KMS-11 (cell line): ENCODE results near the gene HDAC4.
"Not testable (repeated sequence)": the region's sequence is repeated elsewhere in the genome, so short reads cannot be mapped to it uniquely, and the experiment has no call there.

Source experiments
- H2AFZ ChIP-seq: fragments of 200-600 bp; sonication (generic); 2 replicates; pipeline ENCODE4 v1.6.1; 2016; ENCODE audit warnings: antibody characterized with exemption, mixed run types, low read depth
- H3K27ac ChIP-seq: fragments of 200-600 bp; sonication (generic); 2 replicates; pipeline ENCODE4 v1.6.1; 2016; ENCODE audit warnings: mild to moderate bottlenecking, mixed run types
- H3K27me3 ChIP-seq: fragments of 200-600 bp; sonication (generic); 2 replicates; pipeline ENCODE4 v1.6.1; 2017; ENCODE audit warnings: mild to moderate bottlenecking, low read depth, mixed run types, moderate library complexity; ENCODE audit not compliant: insufficient read depth
- H3K36me3 ChIP-seq: fragments of 200-600 bp; sonication (generic); 2 replicates; pipeline ENCODE4 v1.6.1; 2017; ENCODE audit warnings: mild to moderate bottlenecking, mixed run types; ENCODE audit not compliant: insufficient read depth
- H3K4me1 ChIP-seq: fragments of 200-600 bp; sonication (generic); 2 replicates; pipeline ENCODE4 v1.6.1; 2016; ENCODE audit warnings: mild to moderate bottlenecking, low read depth, mixed run types; ENCODE audit not compliant: poor library complexity, severe bottlenecking
- H3K4me2 ChIP-seq: fragments of 200-600 bp; sonication (generic); 2 replicates; pipeline ENCODE4 v1.7.0; 2016; ENCODE audit warnings: mild to moderate bottlenecking, mixed run types
- H3K4me3 ChIP-seq: fragments of 200-600 bp; sonication (generic); IDR thresholded peaks from 2 replicates; pipeline ENCODE4 v1.6.1; 2017; ENCODE audit warnings: low read depth, low read length, mixed read lengths; ENCODE audit not compliant: insufficient read depth
- H3K79me2 ChIP-seq: fragments of 200-600 bp; sonication (generic); 2 replicates; pipeline ENCODE4 v1.6.1; 2016; ENCODE audit warnings: low read depth, mixed run types; ENCODE audit not compliant: insufficient read depth
- H3K9ac ChIP-seq: fragments of 200-600 bp; sonication (generic); 2 replicates; pipeline ENCODE4 v1.6.1; 2016; ENCODE audit warnings: mild to moderate bottlenecking, mixed run types
- H4K20me1 ChIP-seq: fragments of 200-600 bp; sonication (generic); 2 replicates; pipeline ENCODE4 v1.6.1; 2016; ENCODE audit warnings: mild to moderate bottlenecking, mixed run types; ENCODE audit not compliant: insufficient read depth
- TF ChIP-seq, protein P1 (sequence below): fragments of 200-600 bp; sonication (generic); conservative IDR thresholded peaks from 2 replicates; pipeline ENCODE4 v1.6.1; 2017; ENCODE audit warnings: low read depth, mild to moderate bottlenecking, antibody characterized with exemption, low read length, moderate library complexity, mixed read lengths

HDAC4 gene

DNA sequence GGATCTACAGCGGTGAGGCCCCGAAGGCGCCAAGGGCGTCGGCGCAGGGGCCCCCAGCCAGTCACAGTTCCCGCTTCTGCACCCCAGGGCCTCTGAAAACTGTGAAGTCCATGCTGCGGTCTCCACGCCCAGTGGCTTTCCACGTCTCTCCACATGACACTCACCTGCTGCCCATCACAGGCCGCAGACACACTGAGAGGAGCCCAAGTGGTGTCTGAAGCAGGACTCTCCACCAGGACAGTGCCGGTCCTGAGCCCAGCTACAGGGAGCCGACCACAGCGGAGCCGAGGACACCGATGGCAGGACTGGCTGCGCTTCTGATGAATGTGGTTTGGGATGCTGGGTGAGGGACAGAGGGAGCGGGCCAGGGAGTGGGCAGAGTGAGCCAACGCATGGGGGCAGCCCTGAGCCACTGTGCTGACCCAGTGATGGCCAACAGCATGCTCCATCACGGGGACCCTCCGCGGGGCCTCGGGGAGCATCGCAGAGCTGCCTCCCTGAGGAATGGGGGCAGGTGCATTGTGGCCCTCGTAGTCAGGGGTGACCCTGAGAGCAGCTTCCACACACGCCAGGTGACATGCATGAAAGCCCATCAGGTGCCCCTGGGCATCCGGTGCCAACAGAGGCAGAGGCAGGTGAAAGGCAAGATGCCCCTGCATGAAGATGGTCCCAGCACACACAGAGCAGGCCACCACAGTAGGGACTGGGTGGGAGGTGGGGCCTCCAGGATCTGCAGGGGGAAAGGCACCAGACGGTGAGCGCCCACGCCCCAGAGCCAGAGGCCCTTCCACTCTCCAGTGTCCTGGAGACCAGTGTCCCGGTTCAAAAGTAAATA is 116.6 kb downstream of the HDAC4 start:
- Histone ChIP-seq H3K79me2 (peaks cover 18% of the 10 kb centered on the region; the same call in 1 of the 2 replicates), H4K20me1 (no peaks in the 10 kb centered on the region), H3K4me2 (no peak overlapping the region)

DNA sequence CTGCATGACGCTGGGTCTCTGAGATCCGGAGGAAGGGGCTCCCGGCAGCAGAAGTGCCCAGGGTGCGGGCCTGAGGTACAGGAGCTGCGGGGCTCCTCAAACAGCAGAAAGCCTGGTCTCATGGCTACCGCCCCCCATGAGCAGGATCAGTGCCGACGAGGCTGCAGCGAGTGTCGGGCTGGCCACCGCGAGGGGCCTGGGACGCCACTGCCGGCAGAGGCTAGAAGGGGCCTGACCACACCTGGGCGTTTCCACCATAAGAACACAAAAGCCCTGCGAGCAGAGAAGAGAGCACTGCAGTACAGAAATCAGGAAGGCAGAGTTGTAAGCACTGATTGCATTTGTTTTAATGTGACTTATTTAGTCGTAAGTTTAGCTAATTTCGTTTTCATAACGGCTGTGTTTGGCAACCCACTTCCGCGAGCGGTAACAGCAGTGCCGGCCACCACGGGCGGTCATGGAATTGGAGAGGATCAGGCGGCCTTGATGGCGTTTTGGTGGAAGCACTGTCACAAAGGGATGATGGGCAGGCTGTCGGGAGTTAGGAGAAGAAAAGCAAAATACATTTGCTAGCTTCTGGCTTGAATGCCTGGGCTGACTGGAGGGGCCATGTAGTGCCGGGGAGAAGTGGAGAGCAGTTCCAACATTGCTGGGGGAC is 117.4 kb downstream of the HDAC4 start:
- Histone ChIP-seq H3K4me2 (no peak overlapping the region), H3K27ac (no peak overlapping the region), H3K36me3 (no peaks in the 10 kb centered on the region), H4K20me1 (no peaks in the 10 kb centered on the region), H3K27me3 (no peaks in the 10 kb centered on the region), H3K79me2 (peaks cover 18% of the 10 kb centered on the region; the same call in 1 of the 2 replicates), H2AFZ (no peak overlapping the region), H3K4me3 (no peak overlapping the region), H3K9ac (no peak overlapping the region), H3K4me1 (peaks cover 16% of the 10 kb centered on the region)
- TF ChIP-seq, protein P1, sequence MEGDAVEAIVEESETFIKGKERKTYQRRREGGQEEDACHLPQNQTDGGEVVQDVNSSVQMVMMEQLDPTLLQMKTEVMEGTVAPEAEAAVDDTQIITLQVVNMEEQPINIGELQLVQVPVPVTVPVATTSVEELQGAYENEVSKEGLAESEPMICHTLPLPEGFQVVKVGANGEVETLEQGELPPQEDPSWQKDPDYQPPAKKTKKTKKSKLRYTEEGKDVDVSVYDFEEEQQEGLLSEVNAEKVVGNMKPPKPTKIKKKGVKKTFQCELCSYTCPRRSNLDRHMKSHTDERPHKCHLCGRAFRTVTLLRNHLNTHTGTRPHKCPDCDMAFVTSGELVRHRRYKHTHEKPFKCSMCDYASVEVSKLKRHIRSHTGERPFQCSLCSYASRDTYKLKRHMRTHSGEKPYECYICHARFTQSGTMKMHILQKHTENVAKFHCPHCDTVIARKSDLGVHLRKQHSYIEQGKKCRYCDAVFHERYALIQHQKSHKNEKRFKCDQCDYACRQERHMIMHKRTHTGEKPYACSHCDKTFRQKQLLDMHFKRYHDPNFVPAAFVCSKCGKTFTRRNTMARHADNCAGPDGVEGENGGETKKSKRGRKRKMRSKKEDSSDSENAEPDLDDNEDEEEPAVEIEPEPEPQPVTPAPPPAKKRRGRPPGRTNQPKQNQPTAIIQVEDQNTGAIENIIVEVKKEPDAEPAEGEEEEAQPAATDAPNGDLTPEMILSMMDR, result no peak

More for the DNA sequence above, 116.6 kb downstream of the HDAC4 start:
- H3K4me3 ChIP-seq, result no peak overlapping the region
- peaks cover 24% of the 10 kb centered on the region for H3K4me1 ChIP-seq
- no peaks in the 10 kb centered on the region for H3K27me3 ChIP-seq
- H3K36me3 ChIP-seq, result no peaks in the 10 kb centered on the region
- no peak overlapping the region for H3K9ac ChIP-seq
- TF ChIP-seq, protein P1, result no peak
- no peak overlapping the region for H2AFZ ChIP-seq
- H3K27ac ChIP-seq, result no peak overlapping the region

DNA sequence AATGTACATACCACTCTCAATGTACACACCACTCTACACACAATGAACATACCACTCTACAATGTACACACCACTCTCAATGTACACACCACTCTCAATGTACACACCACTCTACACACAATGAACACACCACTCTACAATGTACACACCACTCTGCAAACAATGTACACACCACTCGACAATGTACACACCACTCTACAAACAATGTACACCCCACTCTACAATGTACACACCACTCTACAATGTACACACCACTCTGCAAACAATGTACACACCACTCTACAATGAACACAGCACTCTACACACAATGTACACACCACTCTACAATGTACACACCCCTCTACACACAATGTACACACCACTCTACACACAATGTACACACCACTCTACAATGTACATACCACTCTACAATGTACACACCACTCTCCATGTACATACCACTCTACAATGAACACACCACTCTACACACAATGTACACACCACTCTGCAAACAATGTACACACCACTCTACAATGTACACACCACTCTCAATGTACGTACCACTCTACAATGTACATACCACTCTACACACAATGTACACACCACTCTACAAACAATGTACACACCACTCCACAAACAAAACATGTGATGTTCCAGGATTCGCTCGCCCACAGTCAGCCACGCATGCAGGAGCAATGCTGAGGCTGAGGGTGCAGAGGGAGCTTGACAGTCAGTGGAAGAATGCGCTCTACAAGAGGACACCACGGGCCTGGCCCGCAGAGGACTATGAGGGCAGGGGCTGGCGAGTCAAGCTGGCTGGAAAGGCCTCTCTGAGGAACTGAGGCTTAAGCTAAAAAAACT is 118.2 kb downstream of the HDAC4 start:
- Histone ChIP-seq H2AFZ (no peak overlapping the region), H3K79me2 (peaks cover 12% of the 10 kb centered on the region; the same call in 1 of the 2 replicates), H3K36me3 (no peaks in the 10 kb centered on the region), H4K20me1 (no peaks in the 10 kb centered on the region), H3K4me2 (no peak overlapping the region), H3K9ac (no peak overlapping the region), H3K4me3 (no peak overlapping the region), H3K27me3 (no peaks in the 10 kb centered on the region), H3K4me1 (peaks cover 8% of the 10 kb centered on the region), H3K27ac (no peak overlapping the region)
- TF ChIP-seq, protein P1, result no peak

DNA sequence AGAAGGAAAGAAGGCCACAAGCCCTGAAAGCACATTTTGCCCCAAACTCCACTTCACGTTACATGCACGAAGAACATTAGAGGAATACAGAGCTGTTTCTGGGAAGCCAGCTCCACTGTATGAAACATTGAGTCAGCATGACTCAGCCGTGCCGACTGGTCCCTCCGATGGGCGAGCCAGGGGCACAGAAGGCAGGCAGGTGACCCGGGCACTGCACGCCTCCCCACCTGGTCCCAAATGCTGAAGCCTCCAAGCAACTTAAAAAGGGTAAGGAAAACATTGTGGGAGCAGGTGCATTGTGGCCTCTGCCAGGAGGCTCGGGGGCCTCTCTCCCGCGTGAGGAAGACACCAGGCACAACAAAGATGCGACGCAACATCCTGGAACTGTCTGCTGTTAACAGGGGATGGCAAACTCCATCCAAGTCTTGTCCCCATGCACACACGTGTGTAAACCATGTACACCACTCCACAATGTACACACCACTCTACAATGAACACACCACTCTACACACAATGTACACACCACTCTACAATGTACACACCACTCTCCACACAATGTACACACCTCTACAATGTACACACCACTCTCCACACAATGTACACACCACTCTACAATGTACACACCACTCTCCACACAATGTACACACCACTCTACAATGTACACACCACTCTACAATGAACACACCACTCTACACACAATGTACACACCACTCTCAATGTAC is 120.4 kb downstream of the HDAC4 start:
- not testable (repeated sequence) for H3K27me3 ChIP-seq, H4K20me1 ChIP-seq, H3K27ac ChIP-seq, H3K36me3 ChIP-seq, H3K4me2 ChIP-seq, H3K4me3 ChIP-seq, H3K79me2 ChIP-seq, H3K4me1 ChIP-seq, H2AFZ ChIP-seq, H3K9ac ChIP-seq
